Endothelial cell of umbilical vein (primary cell): Measurements from ENCODE around the gene TMEM203.

Experiments
- EZH2 ChIP-seq: IDR thresholded peaks from 2 replicates; pipeline ENCODE4 v1.6.1; 2012; ENCODE audit warnings: borderline replicate concordance, low read depth, mild to moderate bottlenecking, moderate library complexity, low read length, inconsistent platforms; ENCODE audit not compliant: severe bottlenecking
- TF ChIP-seq, protein P1 (sequence below), 2 donors: IDR thresholded peaks; 1 replicate in 1 of 2; 2 replicates in 1 of 2; pipeline ENCODE4 v1.5.1; 2011; ENCODE audit warnings: low read length in 2 of 2, mild to moderate bottlenecking in 2 of 2, moderate library complexity in 2 of 2, control low read depth in 1 of 2, inconsistent platforms in 1 of 2, low read depth in 1 of 2; ENCODE audit not compliant: insufficient read depth in 1 of 2; ENCODE audit errors: extremely low read depth in 1 of 2

DNA sequence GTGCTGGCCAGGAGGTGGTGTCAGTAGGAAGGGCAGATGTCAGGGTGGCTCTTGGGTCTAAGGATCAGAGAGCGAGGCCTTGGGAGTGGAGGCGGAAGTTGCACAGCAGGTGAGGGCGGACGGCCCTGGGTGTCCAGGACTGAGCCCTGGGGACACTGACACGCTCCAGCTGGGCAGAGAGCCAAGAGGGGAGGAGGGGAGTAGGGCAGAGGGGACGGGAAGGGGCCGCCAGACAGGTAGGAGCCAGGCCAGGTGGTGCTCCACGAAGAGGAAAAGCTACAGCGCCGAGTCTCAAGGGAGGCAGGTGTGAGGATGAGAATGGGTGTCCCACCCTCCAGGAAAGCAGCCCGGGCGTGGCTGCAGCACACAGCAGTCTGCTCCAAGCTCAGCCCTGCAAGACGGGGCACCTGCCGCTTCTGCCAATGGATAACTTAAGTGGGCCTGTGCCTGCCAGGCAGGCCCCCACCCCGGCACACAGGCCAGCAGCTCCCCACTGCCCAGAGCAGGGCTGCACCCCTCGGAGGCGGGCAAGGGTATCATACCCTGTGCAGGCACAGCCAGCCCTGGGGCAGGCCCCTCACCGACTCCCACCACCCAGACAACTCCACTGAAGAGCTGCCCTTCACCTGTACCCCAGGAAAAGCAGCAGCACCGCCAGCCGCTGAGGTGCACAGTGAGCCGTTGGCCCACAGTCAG is 9.8 kb downstream of the TMEM203 start:
- TF ChIP-seq, protein P1, sequence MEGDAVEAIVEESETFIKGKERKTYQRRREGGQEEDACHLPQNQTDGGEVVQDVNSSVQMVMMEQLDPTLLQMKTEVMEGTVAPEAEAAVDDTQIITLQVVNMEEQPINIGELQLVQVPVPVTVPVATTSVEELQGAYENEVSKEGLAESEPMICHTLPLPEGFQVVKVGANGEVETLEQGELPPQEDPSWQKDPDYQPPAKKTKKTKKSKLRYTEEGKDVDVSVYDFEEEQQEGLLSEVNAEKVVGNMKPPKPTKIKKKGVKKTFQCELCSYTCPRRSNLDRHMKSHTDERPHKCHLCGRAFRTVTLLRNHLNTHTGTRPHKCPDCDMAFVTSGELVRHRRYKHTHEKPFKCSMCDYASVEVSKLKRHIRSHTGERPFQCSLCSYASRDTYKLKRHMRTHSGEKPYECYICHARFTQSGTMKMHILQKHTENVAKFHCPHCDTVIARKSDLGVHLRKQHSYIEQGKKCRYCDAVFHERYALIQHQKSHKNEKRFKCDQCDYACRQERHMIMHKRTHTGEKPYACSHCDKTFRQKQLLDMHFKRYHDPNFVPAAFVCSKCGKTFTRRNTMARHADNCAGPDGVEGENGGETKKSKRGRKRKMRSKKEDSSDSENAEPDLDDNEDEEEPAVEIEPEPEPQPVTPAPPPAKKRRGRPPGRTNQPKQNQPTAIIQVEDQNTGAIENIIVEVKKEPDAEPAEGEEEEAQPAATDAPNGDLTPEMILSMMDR (IDR thresholded peaks at IDR 0.05; ENCODE audit: extremely low read depth in 1 of 2, insufficient read depth in 1 of 2, low read depth in 1 of 2, low read length in 2 of 2): no peak
- TF ChIP-seq EZH2: no peak
